ENCODE data around the gene SLC44A1. TPM values are rescaled to one million over a fixed set of nuclear protein-coding genes. Genes with fewer than 3 reads are reported as not detected.
"Not testable (repeated sequence)": the region's sequence is repeated elsewhere in the genome, so short reads cannot be mapped to it uniquely, and the experiment has no call there.

Gene SLC44A1
- total RNA-seq, 1 experiment from 2014 or later, result 43.7 TPM

- no peak for DNase-seq (ENCODE audit: low spot score)
Measured at GRCh38 chr9:105242062-105242461, 2.4 kb upstream of the SLC44A1 start.

- DNase-seq (ENCODE audit: low spot score), result no peak
Measured at GRCh38 chr9:105242557-105242956, 1.9 kb upstream of the SLC44A1 start.

GRCh38 chr9:105243015-105243686, 1.3 kb upstream of the SLC44A1 start:
- DNase-seq (ENCODE audit: low spot score), result no peak

GRCh38 chr9:105244734-105245028, 230 bp downstream of the SLC44A1 start:
- DNase-seq (ENCODE audit: low spot score), result no peak

- peak; percentile 79 for DNase-seq (ENCODE audit: low spot score)
Measured at GRCh38 chr9:105245029-105245890, 809 bp downstream of the SLC44A1 start.

GRCh38 chr9:105245891-105246161, 1.4 kb downstream of the SLC44A1 start:
- no peak for DNase-seq (ENCODE audit: low spot score)

- no peak for DNase-seq (ENCODE audit: low spot score)
Measured at GRCh38 chr9:105246656-105247173, 2.3 kb downstream of the SLC44A1 start.

GRCh38 chr9:105248691-105249090, 4.2 kb downstream of the SLC44A1 start:
- DNase-seq (ENCODE audit: low spot score), result no peak

GRCh38 chr9:105251133-105251532, 6.7 kb downstream of the SLC44A1 start:
- DNase-seq (ENCODE audit: low spot score), result no peak

- DNase-seq (ENCODE audit: low spot score), result peak; percentile 58
Measured at GRCh38 chr9:105251733-105252404, 7.4 kb downstream of the SLC44A1 start.

- peak; percentile 27 for DNase-seq (ENCODE audit: low spot score)
Measured at GRCh38 chr9:105252405-105252756, 7.9 kb downstream of the SLC44A1 start.

- DNase-seq (ENCODE audit: low spot score), result peak; percentile 12
Measured at GRCh38 chr9:105254226-105254625, 9.8 kb downstream of the SLC44A1 start.

- no peak for DNase-seq (ENCODE audit: low spot score)
Measured at GRCh38 chr9:105255421-105255820, 11.0 kb downstream of the SLC44A1 start.

GRCh38 chr9:105256569-105256968, 12.1 kb downstream of the SLC44A1 start:
- DNase-seq (ENCODE audit: low spot score), result not testable (repeated sequence)

- peak; percentile 5 for DNase-seq (ENCODE audit: low spot score)
Measured at GRCh38 chr9:105257809-105258208, 13.4 kb downstream of the SLC44A1 start.

- DNase-seq (ENCODE audit: low spot score), result no peak
Measured at GRCh38 chr9:105258225-105258737, 13.8 kb downstream of the SLC44A1 start.

GRCh38 chr9:105259274-105259673, 14.8 kb downstream of the SLC44A1 start:
- DNase-seq (ENCODE audit: low spot score), result no peak

- no peak for DNase-seq (ENCODE audit: low spot score)
Measured at GRCh38 chr9:105259731-105260612, 15.5 kb downstream of the SLC44A1 start.

GRCh38 chr9:105262497-105262896, 18.0 kb downstream of the SLC44A1 start:
- no peak for DNase-seq (ENCODE audit: low spot score)

- peak; percentile 25 for DNase-seq (ENCODE audit: low spot score)
Measured at GRCh38 chr9:105264380-105264779, 19.9 kb downstream of the SLC44A1 start.

GRCh38 chr9:105268254-105268653, 23.8 kb downstream of the SLC44A1 start:
- DNase-seq (ENCODE audit: low spot score), result not testable (repeated sequence)

Data from HT-29 (cell line).